B cell (primary cell): ENCODE data around the gene MAGEA2. TPM values are rescaled to one million over a fixed set of nuclear protein-coding genes. Genes with fewer than 3 reads are reported as not detected.
"Not testable (repeated sequence)": the region's sequence is repeated elsewhere in the genome, so short reads cannot be mapped to it uniquely, and the experiment has no call there.

Experiments used
- ATAC-seq: fragments of 200-7000 bp; cut with Tn5 transposase; one replicate; pipeline ENCODE4 v1.10.0; 2021; ENCODE audit warnings: low read depth, mild to moderate bottlenecking, moderate number of reproducible peaks, moderate library complexity
- CTCF ChIA-PET: fragments of 350-600 bp; sonication (Branson Sonifier 250); formaldehyde crosslinking; loops from one replicate; lab custom pipeline; 2021; ENCODE audit warnings: antibody characterized with exemption, inconsistent platforms; lab: Charles Lee
- POLR2A ChIA-PET: fragments of 350-600 bp; sonication (Branson Sonifier 250); formaldehyde crosslinking; loops from one replicate; lab custom pipeline; 2021; ENCODE audit warnings: antibody characterized with exemption; lab: Charles Lee
- DNase-seq: peaks from one replicate; pipeline ENCODE4 v3.0.0; 2013
- H2AFZ ChIP-seq: 2 replicates; pipeline ENCODE4 v1.6.1; 2012; ENCODE audit warnings: mild to moderate bottlenecking, low read depth, low read length; ENCODE audit not compliant: insufficient read depth, poor library complexity, severe bottlenecking
- H3K27ac ChIP-seq, 2 donors: 1 replicate in 1 of 2; 2 replicates in 1 of 2; pipeline ENCODE4 v1.5.1; 2012 to 2013; ENCODE audit warnings: low read length in 2 of 2, mild to moderate bottlenecking in 2 of 2, moderate library complexity in 1 of 2
- H3K27me3 ChIP-seq, 4 experiments: fragments of 200-600 bp in 1 of 4; sonication (generic) in 1 of 4; replicated peaks in 1 of 4; 1 replicate in 2 of 4; 2 replicates in 2 of 4; pipeline versions ENCODE4 v1.6.1 to v1.7.0; 2013 to 2016; ENCODE audit warnings: low read length in 3 of 4, mild to moderate bottlenecking in 2 of 4, mixed read lengths in 1 of 4, moderate library complexity in 1 of 4; ENCODE audit not compliant: insufficient read depth in 4 of 4, control insufficient read depth in 3 of 4; ENCODE audit errors: control extremely low read depth in 1 of 4
- H3K36me3 ChIP-seq, 2 experiments: replicated peaks in 1 of 2; 1 replicate in 1 of 2; 2 replicates in 1 of 2; pipeline versions ENCODE4 v1.6.1 to v1.7.1; 2013; ENCODE audit warnings: low read length in 1 of 2; ENCODE audit not compliant: insufficient read depth in 2 of 2, control insufficient read depth in 1 of 2; ENCODE audit errors: control extremely low read depth in 1 of 2, extremely low read depth in 1 of 2
- H3K4me1 ChIP-seq, 2 donors: fragments of 200-600 bp in 1 of 2; sonication (generic) in 1 of 2; 1 replicate in 1 of 2; 2 replicates in 1 of 2; pipeline versions ENCODE4 v1.5.1 to v1.6.1; 2013 to 2017; ENCODE audit warnings: low read length in 2 of 2; ENCODE audit not compliant: control insufficient read depth in 2 of 2, insufficient read depth in 2 of 2
- H3K4me2 ChIP-seq: replicated peaks from 2 replicates; pipeline ENCODE3; 2012; ENCODE audit warnings: mild to moderate bottlenecking, low read depth, low read length; ENCODE audit not compliant: poor library complexity, severe bottlenecking
- H3K4me3 ChIP-seq, 5 experiments: fragments of 200-600 bp in 1 of 5; sonication (generic) in 1 of 5; 1 replicate in 3 of 5; 2 replicates in 2 of 5; pipeline versions ENCODE4 v1.5.1 to v1.7.0; 2011 to 2016; ENCODE audit warnings: low read length in 4 of 5, mild to moderate bottlenecking in 4 of 5, low read depth in 2 of 5, control low read depth in 1 of 5, moderate library complexity in 1 of 5; ENCODE audit not compliant: insufficient read depth in 1 of 5; ENCODE audit errors: control extremely low read depth in 1 of 5, extremely low read depth in 1 of 5
- H3K79me2 ChIP-seq: fragments of 200-600 bp; sonication (generic); one replicate; pipeline ENCODE4 v1.6.0; 2016; ENCODE audit warnings: low read length; ENCODE audit not compliant: control insufficient read depth, insufficient read depth
- H3K9ac ChIP-seq: fragments of 200-600 bp; sonication (generic); 2 replicates; pipeline ENCODE4 v1.6.1; 2017; ENCODE audit warnings: mild to moderate bottlenecking, low read length, moderate library complexity
- H3K9me3 ChIP-seq, 3 donors: one replicate each; pipeline versions ENCODE4 v1.6.1 to v1.7.1; 2013; ENCODE audit warnings: low read length in 2 of 3; ENCODE audit not compliant: control insufficient read depth in 2 of 3, insufficient read depth in 1 of 3; ENCODE audit errors: control extremely low read depth in 1 of 3
- H4K20me1 ChIP-seq: 2 replicates; pipeline ENCODE4 v1.6.0; 2012; ENCODE audit warnings: mild to moderate bottlenecking, low read length; ENCODE audit not compliant: insufficient read depth, control insufficient read depth, poor library complexity, severe bottlenecking
- H3K27ac Mint-ChIP-seq: one replicate; pipeline ENCODE4 v1.8.0; 2021; ENCODE audit warnings: mixed read lengths
- H3K27me3 Mint-ChIP-seq: one replicate; pipeline ENCODE4 v1.8.0; 2021; ENCODE audit warnings: mixed read lengths
- H3K4me1 Mint-ChIP-seq: one replicate; pipeline ENCODE4 v1.8.0; 2021; ENCODE audit warnings: mixed read lengths
- H3K4me3 Mint-ChIP-seq: one replicate; pipeline ENCODE4 v1.8.0; 2021; ENCODE audit warnings: mixed read lengths
- H3K9me3 Mint-ChIP-seq: one replicate; pipeline ENCODE4 v1.8.0; 2022; ENCODE audit warnings: mixed read lengths; ENCODE audit not compliant: insufficient read depth
- whole genome bisulfite sequencing: methylation state at CpG from one replicate; pipeline ENCODE4 v1.1.5; 2013; ENCODE audit warnings: missing lambda C conversion rate; ENCODE audit not compliant: insufficient coverage; 5-methylcytosine and 5-hydroxymethylcytosine counted together
- intact Hi-C: fragments of 100-400 bp; cut with micrococcal nuclease; formaldehyde crosslinking; loops from one replicate; pipeline ENCODE4 v1.10.0; 2022
- polyA plus RNA-seq: library from polyadenylated mRNA; depleted of rRNA; stranded (reverse); fragments of >200 nt; gene quantifications from 2 replicates; pipeline ENCODE4 v1.2.3, GENCODE V29; 2012
- total RNA-seq, 2 donors: library from RNA; stranded (reverse); fragments of 120-200 nt in 1 of 2; gene quantifications; 1 replicate in 1 of 2; 2 replicates in 1 of 2; pipeline versions ENCODE4 v1.2.3 to v1.2.4, GENCODE V29; 2013 to 2022

Gene MAGEA2
- total and polyA plus RNA-seq, 2 donors (not counting 1 experiment from before 2014, with no cell fraction given) = not detected

GRCh38 chrX:152769549-152770289 lies 16.1 kb upstream of the MAGEA2 start, which contains the start of gene MAGEA6:
MAGEA6 (minus strand) TSS chrX:152769689; CDS start chrX:152767650, 2,039 bp downstream.
- ATAC-seq, DNase-seq, H3K4me1 ChIP-seq, POLR2A ChIA-PET, H3K4me3 ChIP-seq, H3K27me3 Mint-ChIP-seq, H3K4me3 Mint-ChIP-seq, H3K27ac Mint-ChIP-seq, intact Hi-C loops, CTCF ChIA-PET, H3K9me3 Mint-ChIP-seq, H3K79me2 ChIP-seq, H3K27me3 ChIP-seq, H4K20me1 ChIP-seq, H3K36me3 ChIP-seq, H3K9ac ChIP-seq, H3K4me2 ChIP-seq, H3K27ac ChIP-seq, H2AFZ ChIP-seq, H3K9me3 ChIP-seq, H3K4me1 Mint-ChIP-seq: not testable (repeated sequence)
- no CpG with 5 or more reads among the region's 29 CpGs for WGBS

GRCh38 chrX:152766562-152766961 lies 12.9 kb upstream of the MAGEA2 start:
- H3K36me3 ChIP-seq, POLR2A ChIA-PET, H4K20me1 ChIP-seq, H3K9ac ChIP-seq, H3K27me3 Mint-ChIP-seq, intact Hi-C loops, H3K79me2 ChIP-seq, CTCF ChIA-PET, H3K9me3 ChIP-seq, H3K4me1 Mint-ChIP-seq, H3K9me3 Mint-ChIP-seq, H3K4me2 ChIP-seq, DNase-seq, H3K4me3 ChIP-seq, H3K4me3 Mint-ChIP-seq, H3K4me1 ChIP-seq, H3K27ac Mint-ChIP-seq, H3K27ac ChIP-seq, H2AFZ ChIP-seq, ATAC-seq, H3K27me3 ChIP-seq: not testable (repeated sequence)
- WGBS = 100% methylated on average over 2 of the region's 9 CpGs

- H3K4me3 ChIP-seq, H3K27me3 Mint-ChIP-seq, H3K9ac ChIP-seq, H3K9me3 ChIP-seq, POLR2A ChIA-PET, H3K4me3 Mint-ChIP-seq, H3K4me1 Mint-ChIP-seq, CTCF ChIA-PET, ATAC-seq, H3K27ac ChIP-seq, DNase-seq, H3K4me1 ChIP-seq, H2AFZ ChIP-seq, H3K9me3 Mint-ChIP-seq, H3K79me2 ChIP-seq, H4K20me1 ChIP-seq, H3K36me3 ChIP-seq, H3K27me3 ChIP-seq, H3K4me2 ChIP-seq, H3K27ac Mint-ChIP-seq, intact Hi-C loops: not testable (repeated sequence)
- WGBS = no CpG with 5 or more reads among the region's 7 CpGs
Observed at GRCh38 chrX:152761582-152761981, 7.9 kb upstream of the MAGEA2 start.

GRCh38 chrX:152759544-152759943 lies 5.9 kb upstream of the MAGEA2 start:
- intact Hi-C loops, H3K79me2 ChIP-seq, H3K27ac Mint-ChIP-seq, CTCF ChIA-PET, H3K9ac ChIP-seq, H3K9me3 ChIP-seq, ATAC-seq, H3K4me1 Mint-ChIP-seq, H3K27ac ChIP-seq, H3K4me3 Mint-ChIP-seq, DNase-seq, H4K20me1 ChIP-seq, H3K27me3 ChIP-seq, POLR2A ChIA-PET, H3K4me3 ChIP-seq, H2AFZ ChIP-seq, H3K36me3 ChIP-seq, H3K4me2 ChIP-seq, H3K9me3 Mint-ChIP-seq, H3K4me1 ChIP-seq, H3K27me3 Mint-ChIP-seq: not testable (repeated sequence)
- no CpG with 5 or more reads among the region's 7 CpGs for WGBS
